Posterior vena cava (tissue), 2 donors: ENCODE data around the gene TP53AIP1. TPM values are rescaled to one million over a fixed set of nuclear protein-coding genes. Genes with fewer than 3 reads are reported as not detected.

Experiments used
- DNase-seq: peaks from one replicate; pipeline ENCODE4 v3.0.0-alpha.2; 2020; ENCODE audit warnings: low spot score
- intact Hi-C, 2 donors: fragments of 100-400 bp; cut with DNase I; formaldehyde crosslinking; loops; one replicate each; pipeline versions ENCODE4 v1.14.1 to v1.14.2; 2022 to 2023
- total RNA-seq, 2 donors: library from RNA; stranded (reverse); fragmentation: NEBNext Ultra II Directional; extraction: Animal tissue kit (Norgen Biotek cat#: 25700); gene quantifications; one replicate each; pipeline ENCODE4 v1.2.1, GENCODE V29; 2021
- donor health status: DM: yes; HTN: yes; CAD: no.
- donor health status: DM: yes; HTN: yes; CAD: no.

Gene TP53AIP1
- total RNA-seq, 2 donors from 2014 or later = not detected

DNA sequence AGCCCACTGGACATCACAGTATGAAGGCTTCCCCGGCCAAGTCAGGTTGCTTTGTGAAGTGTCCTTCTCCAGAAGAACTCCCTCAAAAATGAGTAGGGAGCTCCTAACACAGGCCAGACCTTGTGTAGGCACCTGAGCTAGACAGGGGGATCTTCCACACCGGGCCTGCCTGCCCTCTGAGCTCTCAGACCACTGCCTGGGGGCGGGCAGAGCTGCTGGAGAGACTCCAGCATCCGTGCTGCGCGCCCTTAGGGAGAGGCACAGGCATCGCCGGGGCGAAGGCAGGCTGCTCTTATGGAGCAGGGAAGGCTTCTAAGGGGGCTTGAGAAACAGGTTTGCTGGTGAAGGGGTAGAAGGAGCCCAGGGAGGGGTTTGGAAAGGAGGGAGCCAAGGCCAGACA lies 47.1 kb downstream of the TP53AIP1 start:
- intact Hi-C loops = no loop called here
- peak; percentile 77 for DNase-seq

DNA sequence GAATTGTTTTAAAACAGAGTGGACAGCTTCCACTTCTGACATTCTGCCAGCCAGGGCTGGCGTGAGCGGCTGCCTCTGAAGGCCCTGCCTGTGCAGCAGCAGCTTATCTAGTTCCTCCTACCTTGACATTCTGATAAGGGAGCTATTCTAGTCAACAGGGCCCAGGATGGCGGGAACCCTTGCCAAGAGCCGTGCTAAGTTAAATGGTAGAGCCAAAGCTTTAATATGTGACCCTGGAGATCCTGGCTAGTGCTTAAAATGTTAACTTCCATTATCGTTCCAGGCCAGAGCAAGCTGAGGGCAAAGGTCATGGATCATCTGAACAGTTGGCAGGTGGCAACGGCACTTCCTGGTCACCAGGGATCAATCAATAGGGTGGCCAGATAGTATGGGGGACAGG lies 48.0 kb downstream of the TP53AIP1 start:
- intact Hi-C loops = no loop called here
- no peak for DNase-seq

DNA sequence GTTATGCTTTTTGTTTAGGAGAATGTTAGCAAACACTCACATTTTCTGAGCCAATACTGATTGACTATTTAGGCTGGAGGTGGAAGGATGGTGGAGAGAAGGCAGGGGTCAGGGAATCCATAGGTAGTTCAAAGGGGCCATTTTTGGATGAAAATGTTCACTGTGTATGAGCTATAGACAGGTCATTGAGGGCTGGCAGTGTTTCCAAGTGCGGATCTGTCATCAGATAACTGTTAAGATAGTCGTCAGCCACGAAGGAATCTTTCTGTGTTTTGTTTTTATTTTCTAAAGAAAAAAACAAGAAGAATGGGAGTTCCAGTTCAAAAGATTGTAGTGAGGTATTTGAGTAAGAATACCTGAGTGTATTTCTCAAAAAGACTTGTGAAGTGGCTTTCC lies 48.4 kb downstream of the TP53AIP1 start:
- intact Hi-C loops = no loop called here
- no peak for DNase-seq

DNA sequence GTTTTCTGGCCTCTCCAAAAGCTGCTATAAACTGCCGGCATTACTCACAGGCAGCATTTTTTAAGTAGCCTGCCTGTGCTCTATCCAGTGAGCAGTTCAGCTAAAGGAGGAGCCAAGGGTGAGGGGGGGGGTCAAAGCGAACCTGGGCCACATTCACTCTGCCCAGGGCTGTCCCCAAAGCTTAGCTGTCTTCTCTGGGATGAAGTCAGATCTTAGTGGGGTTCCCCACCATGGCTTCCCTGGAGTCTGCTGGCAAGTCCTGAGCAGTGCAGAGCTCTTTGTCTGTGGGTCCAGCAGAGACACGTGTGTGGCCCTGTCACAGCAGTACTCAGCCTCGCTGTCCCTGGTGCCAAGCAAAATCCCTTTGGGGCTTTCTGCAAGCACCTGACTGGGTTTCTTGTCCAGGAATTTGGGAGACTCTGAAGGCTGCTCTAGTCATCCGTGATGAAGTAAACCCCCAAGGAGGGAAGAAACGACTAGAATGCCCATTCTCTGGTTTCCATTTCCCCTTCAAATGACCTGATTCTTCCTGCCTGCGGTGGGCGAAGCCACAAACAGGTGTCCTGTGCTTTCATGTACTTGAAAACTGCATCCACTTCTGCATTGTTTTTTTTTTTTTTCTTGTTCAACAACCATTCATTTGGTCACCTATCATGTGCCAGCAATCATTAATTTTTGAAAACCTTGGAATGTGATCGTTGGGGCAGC lies 48.9 kb downstream of the TP53AIP1 start:
- intact Hi-C loops = no loop called here

DNA sequence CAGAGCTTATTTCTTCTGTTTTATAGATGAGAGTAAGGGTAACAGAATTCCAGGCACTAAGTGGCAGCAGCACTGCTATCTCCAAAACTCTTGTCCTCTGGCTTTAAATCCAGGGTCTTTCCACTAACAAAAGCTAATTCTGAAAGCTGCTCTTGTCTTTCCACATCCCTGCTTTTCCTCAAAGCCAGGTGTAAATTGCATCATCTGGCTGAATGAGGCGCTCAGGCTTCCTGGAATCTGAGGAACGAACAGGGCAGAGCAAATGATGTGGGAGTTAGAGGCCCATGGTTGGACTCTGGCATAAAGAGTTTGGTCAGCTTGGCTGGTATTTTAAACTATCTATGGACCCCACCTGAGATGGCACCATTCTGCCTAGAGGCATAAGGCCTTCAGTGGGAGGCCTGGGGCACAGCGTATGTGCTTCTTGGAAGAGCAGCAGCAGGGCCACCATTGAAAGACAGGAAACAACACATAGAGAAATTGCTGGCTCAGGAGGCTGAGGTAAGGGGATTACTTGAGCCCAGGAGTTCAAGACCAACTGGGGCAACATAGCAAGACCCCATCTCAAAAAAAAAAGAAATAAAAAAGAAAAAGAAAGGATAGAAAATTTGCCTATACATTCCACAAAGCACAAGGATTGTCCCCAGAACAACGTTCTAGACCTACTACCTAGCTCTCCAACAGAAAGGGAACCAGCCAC lies 49.7 kb downstream of the TP53AIP1 start:
- DNase-seq = no peak
- intact Hi-C loops = no loop called here

More for the DNA sequence above, 48.9 kb downstream of the TP53AIP1 start:
- no peak for DNase-seq

DNA sequence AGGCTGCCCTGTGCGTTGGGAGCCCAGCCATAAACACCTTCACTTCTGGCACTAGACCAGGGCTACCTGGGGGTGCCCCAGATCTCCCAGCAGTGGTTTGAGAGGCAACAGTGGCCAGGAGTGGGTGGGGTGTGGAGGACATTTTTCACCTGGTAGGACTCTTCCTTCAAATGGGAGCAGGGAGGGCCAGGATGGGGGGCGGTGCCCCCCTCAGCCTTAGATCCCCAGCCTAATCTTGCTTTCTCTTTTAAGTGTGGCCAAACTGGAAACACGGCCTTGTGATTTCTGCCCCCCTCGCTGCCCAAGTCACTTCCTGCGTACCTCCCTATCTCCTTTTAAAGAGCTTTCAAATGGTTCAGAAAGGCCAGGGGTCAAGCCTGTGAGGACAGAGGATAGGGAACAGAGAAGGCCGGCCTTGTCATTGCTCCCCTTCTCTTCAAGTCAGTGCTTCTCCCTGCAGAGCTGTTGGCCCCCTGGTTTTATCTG lies 50.7 kb downstream of the TP53AIP1 start:
- DNase-seq = no peak
- intact Hi-C loops = no loop called here

DNA sequence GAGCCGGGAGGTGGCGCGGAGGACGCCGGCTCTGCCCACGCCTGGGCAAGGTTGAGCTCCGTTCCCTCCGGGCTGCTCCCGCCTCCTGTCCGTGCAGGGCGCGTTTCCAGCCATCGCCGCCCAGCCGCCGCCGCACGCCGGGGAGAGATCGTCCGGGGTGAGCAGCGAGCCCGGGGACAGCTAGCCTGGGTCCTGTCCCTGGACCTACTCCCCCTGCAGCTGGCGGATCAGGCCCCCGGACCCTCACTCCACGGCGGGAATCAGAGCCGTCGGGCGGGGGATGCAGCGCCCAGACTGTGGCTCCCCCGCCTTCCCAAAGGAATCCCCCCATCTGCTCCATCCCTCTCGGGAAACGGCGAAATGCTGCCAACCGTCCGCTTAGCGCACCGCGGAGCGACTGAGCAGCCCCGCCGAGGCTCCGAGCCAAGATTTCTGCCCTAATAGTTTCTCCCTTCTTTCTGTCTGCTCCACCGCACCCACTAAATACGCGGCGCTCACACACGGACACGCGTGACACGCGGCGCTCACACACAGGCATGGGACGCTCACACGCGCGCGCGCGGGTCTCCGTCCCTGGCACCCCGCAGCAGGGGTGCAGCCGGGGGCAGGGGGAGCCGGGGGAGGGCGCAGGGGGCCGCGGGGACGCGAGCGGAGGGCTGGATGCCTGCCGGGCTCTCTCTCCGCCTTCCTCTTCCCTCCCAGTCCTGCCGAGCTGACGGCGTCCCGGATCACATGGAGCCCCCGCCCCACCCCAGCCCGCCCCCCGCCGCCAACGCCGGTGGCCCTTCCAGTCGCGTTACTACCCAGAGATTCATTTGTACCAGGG lies 51.9 kb downstream of the TP53AIP1 start, which contains the start of gene KCNJ5:
KCNJ5 (plus strand) TSS at position 814 of the 826 bp plus-strand sequence. CDS start 19,918 bp downstream, outside the sequence.
- DNase-seq = no peak
- intact Hi-C loops = no loop called here

DNA sequence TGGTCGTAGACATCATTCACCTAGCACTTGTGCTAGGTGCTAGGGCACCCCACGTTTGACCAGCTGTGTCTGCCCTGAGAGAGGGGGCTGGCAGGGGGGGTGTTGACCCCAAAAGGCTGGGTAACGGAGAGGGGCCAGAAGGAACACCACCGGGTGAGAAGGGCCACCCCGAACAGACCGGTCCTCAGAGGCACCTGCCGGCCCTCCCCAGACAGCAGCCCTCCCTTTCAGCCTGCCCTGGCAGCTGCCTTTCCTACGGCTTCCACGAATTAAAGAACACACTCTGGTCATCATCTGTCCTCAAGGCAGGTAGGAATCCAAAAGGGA lies 52.5 kb downstream of the TP53AIP1 start:
- intact Hi-C loops = no loop called here
- no peak for DNase-seq

DNA sequence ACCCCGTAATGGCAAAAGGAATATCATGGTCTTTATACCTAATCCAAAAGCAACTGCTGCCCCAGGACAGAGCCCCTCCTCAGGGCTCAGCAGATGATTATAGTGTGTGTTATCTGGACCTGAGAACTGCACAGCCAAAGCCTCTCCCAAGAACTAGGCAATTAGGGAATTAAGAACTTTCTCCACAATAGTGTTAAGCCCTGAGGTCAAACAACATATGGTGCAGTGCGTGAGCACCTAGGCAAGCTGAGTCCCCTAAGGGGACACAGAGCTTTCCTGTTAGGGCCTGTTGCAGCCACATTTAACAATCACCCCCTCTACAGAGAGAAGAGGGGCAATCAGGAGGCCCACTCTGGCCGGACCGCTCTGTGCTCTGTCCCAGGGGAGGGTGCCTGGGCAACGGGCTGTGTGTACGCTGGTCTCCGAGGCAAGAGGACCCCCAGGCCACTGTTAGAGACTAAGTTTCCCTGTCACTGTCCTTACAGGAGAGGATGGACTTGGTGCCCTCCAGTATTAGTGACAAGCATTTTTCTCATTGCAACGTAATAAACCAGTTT lies 52.9 kb downstream of the TP53AIP1 start:
- DNase-seq = no peak
- intact Hi-C loops = no loop called here

DNA sequence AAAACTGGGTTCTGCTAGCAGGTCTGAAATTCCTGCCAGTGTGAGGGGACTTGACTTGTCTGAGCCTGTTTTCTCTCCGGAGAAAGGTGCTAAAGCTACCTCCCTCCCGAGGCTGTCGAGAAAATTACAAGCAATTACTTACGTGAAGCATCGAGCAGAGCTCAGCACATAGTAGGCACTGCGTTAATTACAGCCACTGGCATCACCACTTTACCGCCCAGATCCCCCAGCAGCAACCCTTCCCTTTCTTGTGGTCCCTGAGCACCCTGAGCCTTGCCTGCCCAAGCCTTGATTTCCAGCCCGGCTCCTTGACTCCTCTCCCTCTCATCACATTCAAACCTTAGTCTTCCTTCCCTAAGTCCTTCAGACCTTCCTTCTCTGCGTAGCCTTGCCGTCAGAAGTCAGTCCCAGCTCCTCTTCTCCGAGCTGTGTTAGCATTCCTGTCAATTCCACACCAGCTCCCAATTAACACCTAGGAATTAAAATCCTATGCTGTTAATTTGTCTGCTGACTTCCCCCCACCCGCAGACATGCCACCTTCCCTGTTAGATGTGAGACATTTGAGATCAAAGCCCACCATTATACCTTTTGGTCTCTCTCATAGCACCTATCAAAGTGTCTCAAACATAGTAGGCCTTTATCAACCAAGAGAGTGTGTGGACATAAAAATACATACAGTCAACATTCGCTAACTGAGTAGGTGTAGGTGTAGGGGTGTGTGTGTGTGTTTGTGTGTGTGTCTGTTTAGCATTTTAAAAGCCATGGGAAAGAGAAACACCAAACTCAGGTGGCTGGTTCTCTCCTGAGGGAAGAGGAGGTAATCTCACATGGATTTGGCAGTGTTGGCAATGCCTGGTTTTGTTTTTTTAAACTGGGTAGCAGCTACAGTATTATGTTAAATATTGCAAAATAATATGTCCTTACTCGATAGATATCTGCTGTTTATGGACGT lies 54.4 kb downstream of the TP53AIP1 start:
- DNase-seq = no peak

DNA sequence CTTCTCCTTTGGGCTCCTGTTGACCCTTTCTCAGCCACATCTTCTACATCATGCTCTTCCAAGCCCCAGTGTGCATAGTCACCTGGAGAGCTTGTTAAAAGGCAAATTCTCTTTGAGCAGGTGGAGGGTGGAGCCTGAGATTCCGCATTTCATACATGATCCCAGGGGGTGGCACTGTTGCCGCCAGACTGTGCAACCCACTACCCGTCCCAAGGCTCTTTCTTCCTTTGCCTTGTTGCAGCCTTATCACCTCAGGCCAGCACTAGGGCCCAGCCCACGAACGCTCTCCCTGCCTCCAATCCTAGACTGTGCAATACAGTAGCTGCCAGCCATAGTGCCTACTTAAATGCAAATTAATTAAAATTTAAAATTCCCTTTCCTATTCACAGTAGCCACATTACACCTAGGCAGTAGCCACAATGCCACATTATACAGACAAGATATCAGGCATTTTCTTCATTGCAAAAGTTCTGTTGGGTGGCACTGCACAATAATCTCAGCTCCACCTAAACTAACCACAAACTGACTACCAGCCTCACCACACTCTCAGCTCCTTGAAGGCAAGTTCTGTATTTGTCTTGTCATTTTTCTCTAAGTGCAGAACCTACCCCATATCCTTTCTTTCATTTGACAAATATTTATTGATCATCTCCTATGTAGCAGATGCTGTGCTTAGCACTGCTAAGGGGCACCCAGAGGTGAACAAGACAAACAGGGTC lies 56.1 kb downstream of the TP53AIP1 start:
- intact Hi-C loops = no loop called here
- DNase-seq = no peak

More for the DNA sequence above, 54.4 kb downstream of the TP53AIP1 start:
- intact Hi-C loops = no loop called here

Other genes starting within 250 kb of the TP53AIP1 start
- gene FLI1, start 248.8 kb downstream of the TP53AIP1 start, total RNA-seq = 10 to 100 TPM; 25.3 to 29.7 TPM
- gene KCNJ1, start 75.6 kb downstream of the TP53AIP1 start, total RNA-seq = not detected
- 1 to 10 TPM in 1 of 2 donors, under 1 TPM in 1; 0.52 to 1.9 TPM for gene KCNJ5, start 51.5 kb downstream of the TP53AIP1 start, total RNA-seq
- gene ARHGAP32, start 249.5 kb upstream of the TP53AIP1 start, total RNA-seq = 10 to 100 TPM in 1 of 2 donors, 1 to 10 TPM in 1; 9.9 to 14.5 TPM